T-cell (primary cell): ENCODE measurements around the gene ITPK1. TPM values are rescaled to one million over a fixed set of nuclear protein-coding genes. Genes with fewer than 3 reads are reported as not detected.
A peak's percentile ranks its signal among the peaks of the same experiment; 100 is the strongest.

Source experiments
- ATAC-seq, 4 experiments: fragments of 200-7000 bp in 3 of 4; fragments of 150-1000 bp in 1 of 4; cut with Tn5 transposase; replicated peaks in 1 of 4; 1 replicate in 3 of 4; 2 replicates in 1 of 4; pipeline ENCODE4 v1.10.0; 2021; ENCODE audit warnings: moderate library complexity in 3 of 4, mild to moderate bottlenecking in 2 of 4, moderate number of reproducible peaks in 1 of 4
- CTCF ChIA-PET, 2 donors: fragments of 300-600 bp; sonication (Branson Sonifier 250); formaldehyde crosslinking; loops; one replicate each; lab custom pipeline; 2022; ENCODE audit warnings: antibody characterized with exemption in 2 of 2; lab: Charles Lee
- POLR2A ChIA-PET, 2 donors: fragments of 300-600 bp; sonication (Branson Sonifier 250); formaldehyde crosslinking; loops; one replicate each; lab custom pipeline; 2022; ENCODE audit warnings: antibody characterized with exemption in 2 of 2; lab: Charles Lee
- DNase-seq, 35 experiments: peaks; one replicate each; pipeline versions ENCODE4 v3.0.0 to v3.0.0-alpha.2; 2013 to 2023
- H3K27ac ChIP-seq: one replicate; pipeline ENCODE4 v1.5.1; 2013; ENCODE audit warnings: low read length
- H3K27me3 ChIP-seq, 2 experiments: replicated peaks in 1 of 2; 1 replicate in 1 of 2; 2 replicates in 1 of 2; pipeline versions ENCODE4 v1.6.1 to v1.7.0; 2013; ENCODE audit warnings: low read length in 1 of 2, mixed read lengths in 1 of 2; ENCODE audit not compliant: control insufficient read depth in 2 of 2, insufficient read depth in 2 of 2; ENCODE audit errors: extremely low read depth in 1 of 2
- H3K36me3 ChIP-seq, 2 donors: 1 replicate in 1 of 2; 2 replicates in 1 of 2; pipeline versions ENCODE4 v1.6.1 to v1.7.0; 2013; ENCODE audit warnings: low read length in 1 of 2; ENCODE audit not compliant: control insufficient read depth in 2 of 2, insufficient read depth in 1 of 2; ENCODE audit errors: extremely low read depth in 1 of 2
- H3K4me1 ChIP-seq, 2 experiments: 1 replicate in 1 of 2; 2 replicates in 1 of 2; pipeline versions ENCODE4 v1.6.1 to v1.7.0; 2013; ENCODE audit warnings: low read length in 2 of 2, mixed read lengths in 1 of 2; ENCODE audit not compliant: insufficient read depth in 2 of 2, control insufficient read depth in 1 of 2; ENCODE audit errors: extremely low read depth in 1 of 2
- H3K4me3 ChIP-seq, 2 donors: 1 replicate in 1 of 2; 2 replicates in 1 of 2; pipeline versions ENCODE4 v1.5.1 to v1.7.0; 2013; ENCODE audit warnings: mild to moderate bottlenecking in 2 of 2, low read length in 1 of 2, moderate library complexity in 1 of 2; ENCODE audit not compliant: control insufficient read depth in 1 of 2; ENCODE audit errors: extremely low read depth in 1 of 2
- H3K9me3 ChIP-seq: 2 replicates; pipeline ENCODE4 v1.7.0; 2013
- H3K27ac Mint-ChIP-seq, 2 donors: one replicate each; pipeline ENCODE4 v1.8.0; 2020 to 2021; ENCODE audit warnings: mild to moderate bottlenecking in 2 of 2, mixed read lengths in 2 of 2
- H3K27me3 Mint-ChIP-seq, 2 donors: one replicate each; pipeline ENCODE4 v1.8.0; 2021 to 2022; ENCODE audit warnings: mixed read lengths in 2 of 2
- H3K36me3 Mint-ChIP-seq: one replicate; pipeline ENCODE4 v1.8.0; 2021; ENCODE audit warnings: mixed read lengths
- H3K4me1 Mint-ChIP-seq, 3 donors: one replicate each; pipeline ENCODE4 v1.8.0; 2020 to 2022; ENCODE audit warnings: mixed read lengths in 3 of 3, mild to moderate bottlenecking in 1 of 3
- H3K4me3 Mint-ChIP-seq, 3 donors: one replicate each; pipeline ENCODE4 v1.8.0; 2020 to 2022; ENCODE audit warnings: mild to moderate bottlenecking in 3 of 3, mixed read lengths in 3 of 3, moderate library complexity in 3 of 3
- H3K9me3 Mint-ChIP-seq, 3 donors: one replicate each; pipeline ENCODE4 v1.8.0; 2020 to 2022; ENCODE audit warnings: mixed read lengths in 3 of 3
- WGBS: methylation state at CpG from one replicate; pipeline ENCODE4 v1.1.5; 2013; ENCODE audit warnings: missing lambda C conversion rate; ENCODE audit not compliant: insufficient coverage; 5-methylcytosine and 5-hydroxymethylcytosine counted together
- total RNA-seq, 35 experiments: library from RNA in 6 of 35; stranded (reverse) in 6 of 35; fragments of 120-200 nt in 1 of 35; gene quantifications; one replicate each; pipeline versions ENCODE4 v1.2.1 to v1.2.4 and lab custom pipeline; 2013 to 2026

ITPK1 gene
- total RNA-seq, 5 donors from 2014 or later (not counting 1 experiment from before 2014, with no cell fraction given): 28.0 to 43.0 (median 39.5) TPM

DNA sequence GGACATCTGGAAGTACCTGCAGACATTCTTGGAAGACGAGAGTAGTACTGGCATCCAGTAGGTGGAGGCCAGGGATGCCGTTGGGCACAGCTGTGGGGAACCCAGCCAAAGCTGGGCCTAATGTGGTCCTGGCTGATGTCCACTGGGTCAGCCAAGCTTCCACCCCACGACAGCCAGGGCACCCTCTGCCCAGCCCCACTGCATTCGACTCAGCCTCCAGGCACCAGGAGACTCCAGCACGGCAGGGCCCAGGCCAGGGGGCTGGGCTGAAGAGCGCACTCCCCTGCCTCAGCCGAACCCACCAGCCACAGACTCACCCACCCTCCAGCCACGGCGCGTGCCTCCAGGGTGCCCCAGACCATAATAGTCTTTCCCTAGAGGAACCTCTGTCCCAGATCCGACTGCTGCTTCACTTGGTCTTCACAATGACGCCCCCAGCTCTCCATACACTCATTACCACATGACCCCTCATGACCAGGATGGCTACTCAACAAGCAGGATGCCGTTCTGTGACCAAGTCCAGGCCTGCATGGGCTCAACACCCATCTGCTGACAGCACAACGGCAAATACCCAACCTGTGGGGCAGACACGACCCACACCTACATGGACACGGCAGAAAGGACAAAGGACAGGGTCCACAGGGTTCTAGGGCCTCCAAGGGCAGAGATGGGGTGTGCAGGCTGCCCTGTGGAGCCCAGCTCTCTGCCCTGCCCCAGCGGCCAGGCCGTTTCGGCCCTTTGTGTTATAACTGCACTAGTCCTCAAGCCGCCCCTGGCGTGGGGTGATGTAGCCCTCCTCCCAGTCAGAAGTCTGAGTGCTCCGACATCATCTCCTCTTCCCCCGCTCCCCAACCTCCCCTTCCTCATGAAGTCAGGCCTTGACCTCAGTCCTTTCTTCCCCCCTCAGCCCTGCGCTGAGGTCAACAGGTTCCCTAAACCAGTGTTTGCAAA lies 22.8 kb downstream of the ITPK1 start:
- POLR2A ChIA-PET: no interaction called here

DNA sequence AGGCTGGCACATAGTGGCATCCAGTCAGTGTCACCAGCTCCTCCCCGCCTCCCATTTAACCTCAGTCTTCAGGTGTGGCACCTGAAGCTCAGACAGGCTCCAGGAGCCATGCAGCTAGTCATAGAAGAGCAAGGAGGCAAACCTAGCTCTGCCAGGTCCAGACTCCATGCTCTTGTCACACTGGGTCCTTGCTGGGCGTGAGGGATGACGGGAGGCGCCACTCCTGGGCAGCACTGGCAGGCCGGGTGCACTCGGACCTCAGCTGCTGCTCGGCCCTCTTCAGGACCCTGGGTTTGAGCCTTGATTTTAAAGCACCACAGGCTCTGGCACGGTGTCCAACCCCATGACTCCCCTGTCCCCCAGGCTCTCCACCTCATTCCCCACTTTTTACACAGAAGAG lies 24.1 kb downstream of the ITPK1 start:
- H3K27ac ChIP-seq: no peak overlapping the region
- H3K4me3 ChIP-seq: no peak overlapping the region
- H3K27ac Mint-ChIP-seq: no peak overlapping the region
- no peaks in the 10 kb centered on the region for H3K9me3 Mint-ChIP-seq
- H3K27me3 ChIP-seq: no peaks in the 10 kb centered on the region
- CTCF ChIA-PET: no interaction called here
- peaks cover 30 to 45% (median 41%) of the 10 kb centered on the region in 3 donors for H3K4me1 Mint-ChIP-seq
- no peaks in the 10 kb centered on the region for H3K9me3 ChIP-seq
- no peaks in the 10 kb centered on the region for H3K36me3 ChIP-seq
- DNase-seq: no peak
- no peak overlapping the region for H3K4me3 Mint-ChIP-seq
- no peaks in the 10 kb centered on the region for H3K27me3 Mint-ChIP-seq
- ATAC-seq: no peak
- WGBS: 95% methylated on average over 8 of the region's 8 CpGs
- H3K4me1 ChIP-seq: peaks cover 0 to 27% of the 10 kb centered on the region in 2 experiments
- POLR2A ChIA-PET: interaction anchor here in 1 of 2 donors (0.6 kb wide), 1 partner anchor 1966 kb away, joined by 3 read pairs; no protein-coding TSS in a partner anchor
- no peaks in the 10 kb centered on the region for H3K36me3 Mint-ChIP-seq

More for the DNA sequence above, 22.8 kb downstream of the ITPK1 start:
- H3K4me1 ChIP-seq: peaks cover 0 to 25% of the 10 kb centered on the region in 2 experiments
- Mint-ChIP-seq H3K9me3 (no peaks in the 10 kb centered on the region), H3K4me1 (peaks cover 37 to 42% (median 38%) of the 10 kb centered on the region in 3 donors), H3K4me3 (no peak overlapping the region), H3K27me3 (no peaks in the 10 kb centered on the region), H3K36me3 (no peaks in the 10 kb centered on the region), H3K27ac (no peak overlapping the region)
- ATAC-seq (no peak), DNase-seq (no peak)
- H3K9me3 ChIP-seq: no peaks in the 10 kb centered on the region
- 96% methylated on average over 23 of the region's 24 CpGs for WGBS
- H3K27me3 ChIP-seq: no peaks in the 10 kb centered on the region
- H3K27ac ChIP-seq: no peak overlapping the region
- CTCF ChIA-PET: no interaction called here
- H3K36me3 ChIP-seq: no peaks in the 10 kb centered on the region
- H3K4me3 ChIP-seq: no peak overlapping the region

DNA sequence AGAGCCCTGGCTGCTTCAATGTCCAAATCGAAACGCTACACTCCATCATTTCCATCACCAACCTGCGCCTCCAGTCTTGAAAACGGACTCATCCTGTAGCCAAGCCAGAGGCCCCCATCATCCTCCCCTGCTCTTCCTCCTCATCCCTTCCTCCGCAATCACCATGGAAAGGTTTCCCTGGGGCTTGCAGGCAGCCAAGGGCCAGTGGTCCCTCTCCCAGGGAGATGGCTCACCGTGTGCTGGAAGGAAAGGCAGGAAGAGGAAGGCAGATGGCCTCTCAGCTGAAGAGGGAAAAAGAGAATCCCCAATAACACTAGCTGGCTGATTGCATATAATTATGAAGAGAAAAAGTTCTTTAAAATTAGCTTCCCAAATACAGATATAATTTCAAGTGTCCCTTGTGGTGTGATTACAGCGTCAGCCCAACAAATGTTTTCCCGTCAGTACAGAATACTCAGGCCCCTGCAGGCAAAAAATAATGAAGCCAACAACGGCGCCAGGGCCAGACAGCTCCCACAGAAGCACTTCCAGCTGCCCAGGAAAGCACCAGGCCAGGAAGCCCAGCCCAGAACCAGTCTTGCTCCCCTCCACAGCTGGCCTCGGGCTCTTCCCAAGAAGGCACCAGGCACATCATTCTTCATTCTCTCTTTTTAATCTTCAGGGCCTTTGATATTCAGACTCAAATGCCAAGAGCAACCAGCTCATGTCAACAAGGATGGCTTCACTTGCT lies 24.7 kb downstream of the ITPK1 start:
- Histone ChIP-seq H3K9me3 (no peaks in the 10 kb centered on the region), H3K4me3 (no peak overlapping the region), H3K27ac (no peak overlapping the region), H3K27me3 (no peaks in the 10 kb centered on the region), H3K36me3 (no peaks in the 10 kb centered on the region), H3K4me1 (peaks cover 0 to 30% of the 10 kb centered on the region in 2 experiments)
- no peak overlapping the region for H3K27ac Mint-ChIP-seq
- ChIA-PET CTCF (interaction anchor here in 1 of 2 donors (0.6 kb wide), 1 partner anchor 86 kb away, joined by 3 read pairs; no protein-coding TSS in a partner anchor), POLR2A (interaction anchor here in 1 of 2 donors (0.6 kb wide), 1 partner anchor 1966 kb away, joined by 3 read pairs; no protein-coding TSS in a partner anchor)
- H3K4me3 Mint-ChIP-seq: no peak overlapping the region
- ATAC-seq: no peak
- DNase-seq: no peak
- no peaks in the 10 kb centered on the region for H3K36me3 Mint-ChIP-seq
- 91% methylated on average over 7 of the region's 11 CpGs for WGBS
- no peaks in the 10 kb centered on the region for H3K27me3 Mint-ChIP-seq
- H3K4me1 Mint-ChIP-seq: peaks cover 28 to 47% (median 43%) of the 10 kb centered on the region in 3 donors
- no peaks in the 10 kb centered on the region for H3K9me3 Mint-ChIP-seq

DNA sequence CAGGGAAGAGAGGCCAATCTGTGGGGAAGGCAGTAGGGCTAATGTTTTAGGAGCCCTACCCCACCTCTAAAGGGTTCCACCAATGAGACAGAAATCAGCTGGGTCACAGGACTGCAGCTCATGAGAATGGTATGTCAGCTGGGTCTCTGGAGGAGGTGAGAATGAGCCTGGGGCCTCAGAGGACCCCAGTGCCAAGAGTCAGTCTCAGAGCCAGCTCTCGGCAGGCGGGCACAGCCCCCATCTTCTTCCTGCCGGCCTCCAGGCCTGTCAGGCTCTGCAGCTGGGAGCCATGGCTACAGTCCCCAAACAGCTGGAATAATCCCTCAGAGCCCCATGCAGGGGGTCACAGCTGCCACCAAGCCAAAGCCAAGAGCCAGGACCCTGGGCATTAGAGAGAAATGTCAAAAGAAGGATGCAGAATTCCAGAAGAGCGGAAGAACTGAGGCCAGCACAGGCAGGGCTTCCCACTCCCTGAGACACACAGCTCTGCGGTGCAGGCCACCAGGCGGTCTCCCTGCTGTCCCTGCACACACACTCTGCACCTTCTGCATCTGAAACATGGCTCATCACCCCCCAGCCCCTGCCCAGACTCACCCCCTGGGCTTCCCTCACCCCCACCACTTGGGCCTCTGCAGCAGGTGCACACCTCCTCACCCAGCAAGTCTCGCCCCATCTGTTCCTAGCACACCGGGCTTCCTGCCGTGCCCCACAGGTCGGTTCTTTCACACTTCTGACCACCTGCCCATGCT lies 26.0 kb downstream of the ITPK1 start:
- Mint-ChIP-seq H3K4me1 (peaks cover 19 to 52% (median 41%) of the 10 kb centered on the region in 3 donors), H3K27ac (peak overlapping the region in 1 of 2 donors; percentile 56), H3K36me3 (no peaks in the 10 kb centered on the region), H3K9me3 (no peaks in the 10 kb centered on the region), H3K27me3 (no peaks in the 10 kb centered on the region), H3K4me3 (no peak overlapping the region)
- peaks cover 0 to 32% of the 10 kb centered on the region in 2 experiments for H3K4me1 ChIP-seq
- DNase-seq: no peak
- H3K9me3 ChIP-seq: no peaks in the 10 kb centered on the region
- no peak overlapping the region for H3K4me3 ChIP-seq
- no peaks in the 10 kb centered on the region for H3K27me3 ChIP-seq
- H3K27ac ChIP-seq: no peak overlapping the region
- no peaks in the 10 kb centered on the region for H3K36me3 ChIP-seq
- POLR2A ChIA-PET: no interaction called here
- peak in 1 of 4 experiments; percentile 13 for ATAC-seq
- 85% methylated on average over 5 of the region's 10 CpGs for WGBS
- CTCF ChIA-PET: no interaction called here

DNA sequence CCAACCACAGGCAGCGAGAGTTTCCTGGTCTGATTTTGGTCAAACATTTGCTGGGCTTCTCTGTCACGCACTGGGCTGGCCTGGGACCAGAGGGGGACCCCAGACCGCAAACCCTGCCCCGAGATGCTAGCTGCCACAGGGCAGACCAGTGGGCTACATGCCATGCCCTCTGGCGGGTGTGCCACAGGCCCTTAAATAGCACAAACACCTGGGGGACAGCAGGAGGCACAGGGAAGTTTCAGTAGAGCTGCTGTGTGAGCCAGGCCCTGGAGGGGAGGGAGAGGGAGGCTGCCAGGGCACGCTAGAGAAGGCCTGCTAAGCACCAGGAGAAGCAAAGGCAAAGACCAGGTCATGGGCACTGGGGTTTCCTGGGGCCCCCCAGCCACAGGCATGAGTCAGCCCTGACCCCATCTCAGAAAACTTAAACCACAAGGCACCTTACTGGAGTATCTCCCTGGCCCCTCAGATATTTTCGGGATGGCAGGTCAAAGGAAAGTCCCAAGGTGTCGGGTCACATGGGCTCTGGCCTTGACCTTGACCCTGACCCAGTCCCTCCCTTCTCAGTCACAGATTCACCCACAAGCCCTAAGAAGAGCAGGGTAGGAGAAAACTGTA lies 29.2 kb downstream of the ITPK1 start:
- POLR2A ChIA-PET: no interaction called here

More for the DNA sequence above, 29.2 kb downstream of the ITPK1 start:
- Mint-ChIP-seq H3K36me3 (peaks cover 7% of the 10 kb centered on the region), H3K27me3 (no peaks in the 10 kb centered on the region), H3K4me3 (no peak overlapping the region), H3K27ac (peak overlapping the region; percentile 63 to 64), H3K4me1 (peaks cover 31 to 68% (median 54%) of the 10 kb centered on the region in 3 donors), H3K9me3 (no peaks in the 10 kb centered on the region)
- ATAC-seq (no peak), DNase-seq (no peak)
- CTCF ChIA-PET: no interaction called here
- no peaks in the 10 kb centered on the region for H3K36me3 ChIP-seq
- peaks cover 2 to 38% of the 10 kb centered on the region in 2 experiments for H3K4me1 ChIP-seq
- no peaks in the 10 kb centered on the region for H3K27me3 ChIP-seq
- H3K9me3 ChIP-seq: no peaks in the 10 kb centered on the region
- no peak overlapping the region for H3K27ac ChIP-seq
- H3K4me3 ChIP-seq: no peak overlapping the region
- 88% methylated on average over 5 of the region's 8 CpGs for WGBS
